Activated CD4-positive, alpha-beta T cell treated with anti-CD3 and anti-CD28 coated beads for 1 hour (primary cell): ENCODE data around the gene NUDT9.
"Not testable (repeated sequence)": the region's sequence is repeated elsewhere in the genome, so short reads cannot be mapped to it uniquely, and the experiment has no call there.

Experiments
- DNase-seq: peaks from one replicate; pipeline ENCODE4 v3.0.0-alpha.2; 2020

NUDT9 gene

DNA sequence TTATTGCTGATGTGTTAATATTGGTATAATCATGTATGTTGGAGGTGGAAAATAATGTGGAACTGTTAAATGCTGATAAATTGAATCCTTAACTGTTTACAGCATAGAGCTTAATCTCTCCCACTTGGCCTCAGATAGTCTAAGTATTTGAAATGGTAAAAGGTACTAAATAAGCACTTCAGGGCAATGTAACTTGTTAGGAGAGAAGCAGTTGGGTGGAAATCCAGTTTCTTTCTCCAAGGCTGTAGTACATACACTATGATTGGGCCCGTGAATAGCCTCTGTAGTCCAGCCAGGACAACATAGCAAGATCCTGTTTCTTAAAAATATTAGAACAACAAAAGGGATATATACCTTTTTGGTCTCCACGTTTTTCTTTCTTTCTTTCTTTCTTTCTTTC lies 39.7 kb downstream of the NUDT9 start:
- no peak for DNase-seq

DNA sequence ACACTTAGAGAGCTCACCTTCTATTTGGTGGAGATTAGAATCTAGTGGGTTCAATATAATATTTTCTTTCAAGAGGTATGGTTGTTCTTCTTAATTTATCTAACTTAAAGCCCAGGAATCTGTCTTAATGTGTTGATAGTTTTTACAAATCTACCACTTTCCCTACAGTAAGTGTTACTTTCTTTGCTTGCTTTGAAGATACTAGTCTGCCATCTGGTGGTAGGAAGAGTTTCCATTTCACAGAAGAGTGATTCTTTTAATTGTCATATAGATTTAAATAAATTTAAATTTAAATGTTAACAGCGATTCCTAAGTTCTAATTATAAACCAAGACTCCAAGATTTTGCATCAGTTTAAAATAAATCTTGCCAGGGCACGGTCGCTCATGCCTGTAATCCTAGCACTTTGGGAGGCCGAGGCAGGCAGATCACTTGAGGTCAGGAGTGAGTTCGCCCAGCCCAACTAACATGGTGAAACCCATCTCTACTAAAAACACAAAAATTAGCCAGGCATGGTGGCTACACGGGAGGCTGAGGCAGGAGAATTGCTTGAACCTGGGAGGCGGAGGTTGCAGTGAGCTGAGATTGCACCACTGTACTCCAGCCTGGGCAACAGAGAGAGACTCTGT lies 43.5 kb downstream of the NUDT9 start:
- DNase-seq: no peak

DNA sequence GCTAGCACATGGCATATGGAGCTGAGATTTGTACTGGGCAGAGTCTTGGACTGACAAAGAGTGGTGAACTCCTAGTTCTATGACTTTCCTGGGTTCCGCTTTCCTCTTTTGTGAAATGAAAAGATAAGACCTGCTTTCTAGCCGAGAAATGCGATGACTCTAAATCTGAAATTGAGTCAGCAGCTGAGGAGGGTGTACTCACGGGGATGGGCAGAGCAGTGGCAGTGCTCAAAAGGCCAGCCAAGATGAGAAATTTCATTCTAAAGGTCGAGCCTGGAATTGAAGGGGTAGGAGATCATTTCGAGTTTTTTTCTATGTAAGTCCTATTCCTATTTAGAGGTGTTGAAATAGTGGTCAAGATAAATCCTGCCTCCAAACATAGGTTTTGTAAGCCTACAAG lies 47.0 kb downstream of the NUDT9 start:
- no peak for DNase-seq

DNA sequence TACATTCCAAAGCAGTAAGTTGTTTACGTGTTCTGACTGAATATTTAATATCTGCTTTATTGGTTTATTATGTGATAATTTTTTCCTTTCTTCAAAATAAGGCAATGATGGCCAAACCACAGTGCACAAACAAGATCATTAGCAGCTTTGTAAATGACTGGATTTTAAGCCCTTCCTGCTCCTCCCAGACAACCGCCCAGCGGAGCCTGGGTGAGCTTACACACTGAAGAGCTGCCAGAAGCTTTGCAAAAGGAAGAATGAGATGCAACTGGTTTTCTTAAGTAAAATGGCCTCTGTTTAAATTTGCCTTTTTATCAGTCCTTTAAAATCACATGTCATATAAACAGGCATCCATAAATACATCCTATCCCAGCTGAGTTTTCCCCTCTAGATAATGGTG lies 54.6 kb downstream of the NUDT9 start:
- no peak for DNase-seq

DNA sequence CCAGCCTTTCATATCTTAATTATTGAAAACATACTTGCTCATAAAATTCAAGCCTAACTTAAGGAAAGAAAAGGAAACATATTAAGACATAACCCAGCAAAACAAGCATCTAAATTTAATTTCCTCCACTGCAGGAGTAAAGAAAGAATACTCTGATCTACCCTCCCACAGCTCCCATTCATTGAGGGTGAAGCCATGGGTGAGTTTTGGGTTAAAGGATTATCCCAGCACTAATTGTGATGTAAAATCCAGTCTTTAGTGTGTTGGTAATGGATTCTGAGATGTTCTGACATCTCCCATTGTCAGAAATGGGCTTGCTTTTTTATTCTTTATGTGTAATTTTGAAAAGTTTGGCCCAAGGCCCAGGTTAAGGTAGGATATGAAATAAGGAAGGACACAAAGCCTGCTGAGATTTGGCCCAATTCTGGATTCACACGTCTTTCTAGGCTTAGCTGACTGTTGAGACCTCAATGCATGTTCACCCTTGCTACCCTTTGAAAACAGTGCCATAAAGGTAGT lies 56.4 kb downstream of the NUDT9 start:
- DNase-seq: no peak

DNA sequence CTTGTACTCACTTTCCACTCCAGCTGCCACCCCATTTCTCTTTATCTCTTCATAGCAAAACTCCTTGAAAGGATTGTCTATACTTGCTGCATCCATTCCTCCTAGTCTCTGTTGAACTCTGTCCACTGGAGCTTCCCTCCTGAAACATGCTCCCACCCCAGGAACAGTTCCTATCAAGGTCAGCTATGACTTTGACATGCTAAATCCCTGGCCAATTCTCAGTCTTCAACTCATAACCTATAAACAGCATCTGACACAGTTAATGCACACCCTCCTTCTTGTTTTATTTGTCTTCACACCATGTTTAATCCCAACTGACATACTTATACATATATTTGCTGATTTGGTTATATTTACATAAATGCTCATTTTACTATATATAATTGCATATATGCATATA lies 59.0 kb downstream of the NUDT9 start:
- DNase-seq: no peak

DNA sequence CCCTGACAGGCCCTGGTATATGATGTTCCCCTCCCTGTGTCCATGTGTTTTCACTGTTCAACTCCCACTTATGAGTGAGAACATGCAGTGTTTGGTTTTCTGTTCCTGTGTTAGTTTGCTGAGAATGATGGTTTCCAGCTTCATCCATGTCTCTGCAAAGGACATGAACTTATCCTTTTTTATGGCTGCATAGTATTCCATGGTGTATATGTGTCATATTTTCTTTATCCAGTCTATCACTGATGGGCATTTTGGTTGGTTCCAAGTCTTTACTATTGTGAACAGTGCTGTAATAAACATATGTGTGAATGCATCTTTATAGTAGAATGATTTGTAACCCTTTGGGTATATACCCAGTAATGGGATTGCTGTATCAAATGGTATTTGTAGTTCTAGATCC lies 60.9 kb downstream of the NUDT9 start:
- not testable (repeated sequence) for DNase-seq

DNA sequence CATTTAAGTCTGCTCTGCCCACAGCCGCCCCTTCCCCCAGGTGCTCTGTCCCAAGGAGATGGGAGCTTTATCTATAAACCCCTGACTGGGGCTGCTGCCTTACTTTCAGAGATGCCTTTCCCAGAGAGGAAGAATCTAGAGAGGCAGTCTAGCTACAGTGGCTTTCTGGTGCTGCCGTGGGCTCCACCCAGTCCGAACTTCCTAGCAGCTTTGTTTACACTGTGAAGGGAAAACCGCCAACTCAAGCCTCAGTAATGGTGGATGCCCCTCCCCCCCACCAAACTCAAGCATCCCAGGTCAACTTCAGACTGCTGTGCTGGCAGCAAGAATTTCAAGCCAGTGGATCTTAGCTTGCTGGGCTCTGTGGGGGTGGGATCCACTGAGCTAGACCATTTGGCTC lies 66.3 kb downstream of the NUDT9 start:
- DNase-seq: not testable (repeated sequence)

DNA sequence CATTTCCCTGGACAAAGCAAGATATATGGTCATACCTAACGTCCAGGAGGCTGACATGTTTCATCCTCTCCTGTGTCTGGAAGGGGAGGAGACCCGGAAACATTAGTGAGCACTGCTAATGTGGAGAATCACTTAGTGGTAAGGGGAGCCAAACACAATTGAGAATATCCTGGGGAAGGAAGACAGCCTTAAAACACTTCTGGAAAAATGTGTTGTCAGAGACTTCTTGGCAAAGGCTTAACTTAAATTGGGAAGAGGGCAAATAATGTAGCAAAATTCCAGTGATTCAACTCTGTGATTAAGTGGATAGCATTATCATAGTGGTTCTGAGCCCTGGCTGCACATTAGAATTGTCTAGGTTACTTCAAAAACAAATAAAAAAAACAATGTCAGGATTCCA lies 67.3 kb downstream of the NUDT9 start:
- no peak for DNase-seq

DNA sequence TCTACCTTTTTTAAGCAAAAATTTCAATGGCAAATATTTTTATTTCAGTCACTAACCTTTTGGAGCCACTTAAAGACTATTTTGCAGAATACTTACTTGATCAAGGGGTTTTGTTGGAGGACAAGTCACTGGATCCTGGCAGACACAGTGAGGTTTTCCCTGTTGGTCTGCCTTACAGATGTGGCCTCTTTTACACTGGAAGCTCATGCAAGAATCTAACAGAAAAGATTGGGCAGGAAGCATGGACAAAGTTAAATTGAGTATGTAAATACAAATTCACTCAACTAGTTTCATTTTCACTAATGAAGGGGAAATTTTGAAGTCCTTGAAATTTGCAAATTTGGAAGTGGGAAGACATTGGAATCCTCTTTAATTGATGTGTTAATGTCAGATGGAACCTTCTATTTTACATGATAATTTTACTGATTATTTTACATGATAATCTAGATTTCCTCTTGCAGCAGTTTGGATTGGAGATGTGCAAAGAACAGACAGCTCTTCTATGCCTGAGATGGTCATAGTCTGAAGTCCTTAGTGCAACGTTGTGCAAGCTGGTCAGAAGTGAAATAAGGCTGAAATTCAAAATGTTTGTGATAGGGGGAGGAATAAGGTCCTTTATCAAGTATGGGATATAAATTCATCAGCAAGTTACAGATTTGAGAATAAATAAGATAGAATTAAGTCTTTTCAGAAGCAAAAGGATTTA lies 68.4 kb downstream of the NUDT9 start:
- DNase-seq: no peak

DNA sequence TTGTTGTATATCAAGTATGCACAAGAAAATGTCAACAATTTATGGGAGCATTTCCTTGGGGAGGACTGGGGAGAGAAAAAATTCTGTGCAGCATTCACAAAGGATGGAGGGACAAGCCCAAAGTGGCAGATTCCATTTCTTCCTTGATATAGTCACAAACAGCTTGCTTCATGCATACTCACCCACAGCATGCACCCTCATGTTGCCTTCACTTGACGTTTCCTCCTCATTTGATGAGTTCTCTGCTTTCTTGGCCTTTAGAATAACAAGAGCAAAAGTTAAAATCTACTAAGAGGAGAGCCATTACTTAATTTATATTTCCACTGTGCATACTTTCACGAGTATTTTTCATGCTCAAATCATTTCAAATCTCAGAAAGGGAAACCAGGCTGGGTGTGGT lies 69.1 kb downstream of the NUDT9 start:
- no peak for DNase-seq

DNA sequence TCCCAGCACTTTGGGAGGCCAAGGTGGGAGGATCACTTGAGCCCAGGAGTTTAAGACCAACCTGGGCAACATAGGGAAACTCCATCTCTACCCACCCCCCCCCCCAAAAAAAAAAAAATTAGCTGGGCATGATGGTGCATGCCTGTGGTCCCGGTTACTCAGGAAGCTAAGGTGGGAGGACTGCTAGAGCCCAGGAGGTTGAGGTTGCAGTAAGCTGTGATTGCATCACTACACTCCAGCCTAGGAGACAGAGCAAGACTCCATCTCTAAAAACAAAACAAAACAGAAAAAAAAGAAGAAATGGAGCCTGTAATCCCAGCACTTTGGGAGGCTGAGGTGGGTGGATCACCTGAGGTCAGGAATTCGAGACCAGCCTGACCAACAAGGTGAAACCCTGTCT lies 69.5 kb downstream of the NUDT9 start:
- DNase-seq: not testable (repeated sequence)

DNA sequence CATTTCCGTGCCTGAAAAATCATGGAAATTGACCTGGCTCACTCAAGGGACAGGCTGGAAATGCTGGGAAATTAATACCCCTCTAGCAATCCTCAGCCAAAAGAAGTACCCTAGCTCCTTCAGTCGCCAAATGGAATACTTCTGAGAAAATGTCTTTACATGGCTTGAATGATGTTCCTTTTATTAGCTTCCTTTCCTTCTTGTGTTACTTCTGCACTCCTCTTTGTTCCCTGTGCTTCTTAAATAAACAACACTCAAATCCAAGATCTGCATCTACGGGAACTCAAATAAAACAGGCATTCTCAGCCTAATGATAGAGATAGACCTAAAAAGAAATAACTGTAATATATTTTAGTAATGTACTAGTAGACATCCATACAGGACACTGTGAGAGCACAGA lies 70.7 kb downstream of the NUDT9 start:
- DNase-seq: no peak

DNA sequence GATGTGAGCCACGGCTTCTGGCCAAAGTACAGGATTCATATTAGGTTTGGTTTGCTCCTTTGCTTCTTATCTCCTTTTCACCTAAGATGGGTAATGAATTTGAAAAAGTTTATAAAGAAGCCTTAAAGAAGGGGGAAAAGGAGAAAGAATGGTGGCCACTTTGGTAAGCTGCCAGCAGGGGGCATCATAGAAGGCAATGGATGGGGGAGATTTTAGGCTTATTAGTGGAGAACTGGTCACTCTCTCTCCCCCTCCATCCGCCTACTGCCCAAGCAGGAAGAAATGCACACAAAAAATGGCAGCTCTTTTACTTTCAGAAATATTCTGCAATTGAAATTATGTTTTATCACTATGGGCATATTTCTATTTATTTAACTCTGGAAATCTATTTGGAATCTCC lies 74.8 kb downstream of the NUDT9 start:
- DNase-seq: no peak

DNA sequence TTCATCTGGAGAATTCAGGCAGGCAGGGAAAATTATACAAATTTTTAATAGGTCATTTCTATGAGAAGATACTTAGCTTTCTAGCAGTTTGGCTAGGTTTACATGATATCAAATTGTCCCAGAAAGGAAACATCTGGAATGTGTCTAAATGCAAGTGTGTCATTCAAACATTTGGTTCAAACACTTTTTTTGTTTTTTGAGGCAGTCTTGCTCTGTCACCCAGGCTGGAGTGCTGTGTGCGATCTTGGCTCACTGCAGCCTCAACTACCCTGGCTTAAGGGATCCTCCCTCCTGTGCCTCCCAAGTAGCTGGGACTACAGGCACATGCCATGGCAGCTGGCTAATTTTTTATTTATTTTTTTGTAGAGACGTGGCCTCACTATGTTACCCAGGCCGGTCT lies 75.2 kb downstream of the NUDT9 start:
- DNase-seq: no peak

DNA sequence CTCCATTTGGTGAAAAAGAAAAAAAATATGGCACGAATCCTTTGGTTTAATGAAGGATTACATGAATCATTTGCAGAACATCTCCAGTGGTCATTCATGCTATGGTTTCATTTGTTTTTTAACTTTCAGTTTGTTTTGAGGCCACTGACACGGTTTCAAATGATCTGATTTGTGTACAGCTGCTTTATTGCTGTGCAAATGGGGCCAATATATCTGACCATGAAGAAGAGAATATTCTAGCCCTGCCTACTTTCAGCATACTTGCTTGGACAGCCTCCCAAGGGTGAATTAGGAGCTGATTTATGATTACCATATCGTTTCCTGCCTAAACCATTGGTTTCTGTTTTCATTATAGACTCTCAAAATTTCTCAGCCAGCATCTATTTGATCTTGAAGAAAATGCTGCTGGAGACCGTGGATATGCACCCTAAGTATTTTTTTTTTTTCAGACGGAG lies 76.1 kb downstream of the NUDT9 start:
- no peak for DNase-seq

DNA sequence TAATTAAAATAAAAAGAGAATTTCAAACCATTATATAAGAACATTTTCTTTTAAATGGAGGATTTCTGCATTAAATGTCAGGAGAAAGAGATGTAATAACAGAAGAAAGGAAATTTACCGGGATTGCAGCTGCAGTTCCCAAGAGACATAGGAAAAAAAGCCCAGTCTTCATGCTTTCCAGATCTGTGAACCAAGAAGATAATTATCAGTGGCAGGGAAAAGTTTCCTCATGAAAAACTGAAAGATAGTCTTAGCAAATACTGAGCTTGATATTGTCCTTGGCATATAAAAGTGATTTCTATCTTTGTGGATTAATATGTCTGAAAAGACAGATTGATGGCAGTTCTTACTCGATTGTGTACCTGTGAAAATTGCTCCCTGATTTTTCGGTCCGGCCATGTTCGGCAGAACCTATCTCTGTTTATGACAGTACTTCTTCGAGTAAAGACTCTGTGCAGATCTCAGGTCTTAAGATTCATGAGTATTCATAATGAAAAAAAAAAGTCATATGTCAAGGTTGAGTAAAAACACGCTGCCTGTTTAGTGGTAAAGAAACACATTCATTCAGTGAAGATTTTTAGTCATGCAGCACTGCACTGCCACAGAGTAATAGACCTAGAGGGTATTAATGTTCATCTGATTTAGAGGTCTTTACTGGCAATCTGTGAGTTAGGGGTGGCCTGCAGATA lies 77.2 kb downstream of the NUDT9 start:
- no peak for DNase-seq

DNA sequence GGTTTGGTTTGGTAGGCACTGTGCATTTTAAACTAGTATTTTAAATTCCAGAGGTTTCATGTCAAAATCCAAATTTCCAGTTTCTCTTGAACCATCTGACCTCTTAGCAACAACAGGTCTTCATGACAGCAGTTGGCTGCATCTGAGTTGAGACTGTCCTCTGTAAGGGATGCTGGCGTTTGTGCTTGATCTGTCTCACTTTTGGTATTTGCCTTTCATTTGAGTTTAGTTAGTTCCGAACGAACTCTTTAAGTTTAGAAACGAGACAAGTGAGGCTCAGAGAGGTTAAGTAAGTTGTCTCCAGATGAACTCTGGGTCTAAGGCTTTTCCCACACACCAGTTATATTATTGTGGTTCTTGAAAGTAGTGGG lies 77.7 kb downstream of the NUDT9 start:
- no peak for DNase-seq

DNA sequence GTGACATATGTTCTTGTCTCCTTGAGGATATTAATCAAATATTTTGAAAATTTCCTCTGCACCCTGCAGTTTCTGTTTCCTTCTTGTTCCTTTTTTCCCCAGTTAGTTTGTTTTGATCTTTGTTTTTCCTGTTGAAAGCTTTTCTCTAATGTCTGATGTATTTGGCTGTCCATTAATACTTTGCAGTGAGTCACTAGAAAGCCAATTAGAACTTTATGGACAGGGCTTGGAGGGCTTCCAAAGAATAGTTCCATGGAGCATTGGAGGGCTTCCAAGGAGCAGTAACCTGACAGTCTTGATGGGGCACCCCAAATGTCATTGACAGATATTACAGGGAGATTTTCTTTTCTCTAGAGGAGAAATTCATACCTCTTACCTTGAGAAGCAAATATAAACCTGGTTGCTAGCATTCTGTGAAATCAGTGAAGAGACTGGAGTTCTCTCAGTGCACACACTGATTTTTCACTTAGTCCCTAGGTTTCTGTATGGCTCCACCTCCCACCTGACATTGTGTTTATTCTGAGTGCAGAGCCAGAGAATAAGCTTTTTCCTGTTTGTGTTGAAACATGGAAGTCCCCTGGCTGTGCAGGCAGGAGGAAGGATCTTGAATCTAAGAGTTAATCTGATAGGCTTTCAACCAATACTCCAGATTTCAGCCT lies 80.3 kb downstream of the NUDT9 start:
- no peak for DNase-seq

DNA sequence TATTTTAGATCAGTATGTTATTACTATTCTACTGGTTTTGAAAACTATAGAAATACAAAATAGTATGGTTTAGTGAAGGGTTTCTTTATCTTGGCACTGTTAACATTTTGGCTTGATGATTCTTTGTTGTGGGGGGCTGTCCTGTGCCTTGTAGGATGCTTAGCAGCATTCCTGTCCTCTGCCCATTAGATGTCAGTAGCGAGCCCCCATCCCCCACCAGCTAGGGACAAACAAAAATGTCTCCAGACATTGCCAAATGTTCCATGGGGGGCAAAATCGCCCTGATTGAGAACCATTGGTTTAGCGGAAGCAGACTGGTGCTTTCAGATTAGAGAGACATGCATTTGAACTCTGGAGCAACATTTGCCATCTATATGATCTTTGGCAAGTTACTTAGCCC lies 83.5 kb downstream of the NUDT9 start:
- DNase-seq: no peak

DNA sequence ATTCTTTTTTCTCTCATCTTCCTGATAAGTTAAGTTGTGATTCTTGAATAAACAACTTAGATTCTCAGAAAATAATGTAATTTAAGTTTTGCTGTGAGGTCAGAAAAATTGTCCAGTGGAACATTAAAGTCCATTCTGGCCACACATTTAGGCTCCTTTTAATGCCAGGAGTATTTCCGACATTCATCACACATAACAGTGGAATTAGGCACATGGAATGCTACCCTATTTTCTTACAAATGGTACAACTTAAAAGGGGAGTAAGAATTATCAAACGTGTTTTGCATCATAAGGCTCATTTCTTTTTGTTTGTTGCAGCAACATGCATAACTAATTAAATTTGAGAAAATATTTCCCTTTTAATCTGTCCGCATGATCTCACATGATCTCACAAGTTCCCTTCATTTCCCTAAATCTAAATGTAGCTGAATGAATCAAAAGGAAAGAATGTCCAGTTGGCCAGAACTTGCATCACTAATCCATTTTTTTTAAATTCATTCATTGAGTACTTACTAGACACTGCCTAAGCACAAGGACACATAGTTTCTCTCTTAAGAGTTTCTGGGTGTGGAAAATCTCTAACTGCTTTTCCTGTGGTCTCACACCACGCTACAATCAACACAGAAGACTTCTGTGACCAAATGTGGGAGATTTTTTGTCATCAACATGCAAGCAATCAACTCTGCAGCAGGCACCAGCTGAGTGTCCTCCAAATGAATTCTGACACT lies 84.8 kb downstream of the NUDT9 start:
- no peak for DNase-seq
